HL-60 (cell line): ENCODE results near the gene PIK3CG.
"Not testable (repeated sequence)": the region's sequence is repeated elsewhere in the genome, so short reads cannot be mapped to it uniquely, and the experiment has no call there.

Experiments
- DNase-seq, 2 experiments: peaks; one replicate each; pipeline ENCODE4 v3.0.0-alpha.2; 2010 to 2020; ENCODE audit warnings: low read depth in 1 of 2, low spot score in 1 of 2
- H3K27ac ChIP-seq: fragments of 250-450 bp; sonication (Bioruptor Pico); replicated peaks from 2 replicates; pipeline ENCODE4 v1.5.1; 2020; ENCODE audit warnings: mild to moderate bottlenecking, moderate library complexity
- H3K27me3 ChIP-seq: fragments of 250-450 bp; sonication (Bioruptor Pico); 2 replicates; pipeline ENCODE4 v1.5.1; 2021; ENCODE audit warnings: mild to moderate bottlenecking, moderate library complexity; ENCODE audit not compliant: insufficient read depth, poor library complexity, severe bottlenecking
- H3K4me3 ChIP-seq: replicated peaks from 2 replicates; pipeline ENCODE4 v1.5.1; 2011; ENCODE audit warnings: mild to moderate bottlenecking, control low read depth, low read length; ENCODE audit not compliant: insufficient read depth
- CTCF ChIP-seq: IDR thresholded peaks from one replicate; pipeline ENCODE4 v1.5.1; 2011; ENCODE audit warnings: low read length, control low read depth, inconsistent platforms; ENCODE audit not compliant: insufficient read depth
- GABPA ChIP-seq: IDR thresholded peaks from 2 replicates; pipeline ENCODE4 v1.6.1; 2012; ENCODE audit warnings: low read depth
- POLR2AphosphoS5 ChIP-seq: IDR thresholded peaks from 2 replicates; pipeline ENCODE4 v1.6.1; 2012; ENCODE audit warnings: low read depth
- SPI1 ChIP-seq: IDR thresholded peaks from 2 replicates; pipeline ENCODE4 v1.6.1; 2012; ENCODE audit warnings: low read depth, mild to moderate bottlenecking, borderline replicate concordance
- TF ChIP-seq, protein P1 (sequence below): IDR thresholded peaks from 2 replicates; pipeline ENCODE4 v1.6.1; 2012; ENCODE audit warnings: low read depth; ENCODE audit not compliant: insufficient replicate concordance

Gene PIK3CG

GRCh38 chr7:106848851-106849442, 16.1 kb upstream of the PIK3CG start:
- Histone ChIP-seq H3K27ac (no peak overlapping the region), H3K27me3 (no peaks in the 10 kb centered on the region), H3K4me3 (no peak overlapping the region)
- no peak for DNase-seq
- TF ChIP-seq CTCF (no peak), POLR2AphosphoS5 (no peak), SPI1 (no peak)
- TF ChIP-seq, protein P1, sequence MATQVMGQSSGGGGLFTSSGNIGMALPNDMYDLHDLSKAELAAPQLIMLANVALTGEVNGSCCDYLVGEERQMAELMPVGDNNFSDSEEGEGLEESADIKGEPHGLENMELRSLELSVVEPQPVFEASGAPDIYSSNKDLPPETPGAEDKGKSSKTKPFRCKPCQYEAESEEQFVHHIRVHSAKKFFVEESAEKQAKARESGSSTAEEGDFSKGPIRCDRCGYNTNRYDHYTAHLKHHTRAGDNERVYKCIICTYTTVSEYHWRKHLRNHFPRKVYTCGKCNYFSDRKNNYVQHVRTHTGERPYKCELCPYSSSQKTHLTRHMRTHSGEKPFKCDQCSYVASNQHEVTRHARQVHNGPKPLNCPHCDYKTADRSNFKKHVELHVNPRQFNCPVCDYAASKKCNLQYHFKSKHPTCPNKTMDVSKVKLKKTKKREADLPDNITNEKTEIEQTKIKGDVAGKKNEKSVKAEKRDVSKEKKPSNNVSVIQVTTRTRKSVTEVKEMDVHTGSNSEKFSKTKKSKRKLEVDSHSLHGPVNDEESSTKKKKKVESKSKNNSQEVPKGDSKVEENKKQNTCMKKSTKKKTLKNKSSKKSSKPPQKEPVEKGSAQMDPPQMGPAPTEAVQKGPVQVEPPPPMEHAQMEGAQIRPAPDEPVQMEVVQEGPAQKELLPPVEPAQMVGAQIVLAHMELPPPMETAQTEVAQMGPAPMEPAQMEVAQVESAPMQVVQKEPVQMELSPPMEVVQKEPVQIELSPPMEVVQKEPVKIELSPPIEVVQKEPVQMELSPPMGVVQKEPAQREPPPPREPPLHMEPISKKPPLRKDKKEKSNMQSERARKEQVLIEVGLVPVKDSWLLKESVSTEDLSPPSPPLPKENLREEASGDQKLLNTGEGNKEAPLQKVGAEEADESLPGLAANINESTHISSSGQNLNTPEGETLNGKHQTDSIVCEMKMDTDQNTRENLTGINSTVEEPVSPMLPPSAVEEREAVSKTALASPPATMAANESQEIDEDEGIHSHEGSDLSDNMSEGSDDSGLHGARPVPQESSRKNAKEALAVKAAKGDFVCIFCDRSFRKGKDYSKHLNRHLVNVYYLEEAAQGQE = no peak

- H3K4me3 ChIP-seq, H3K27ac ChIP-seq, DNase-seq, H3K27me3 ChIP-seq: not testable (repeated sequence)
These were observed 13.4 kb upstream of the PIK3CG start for GRCh38 chr7:106851632-106852031.

DNA sequence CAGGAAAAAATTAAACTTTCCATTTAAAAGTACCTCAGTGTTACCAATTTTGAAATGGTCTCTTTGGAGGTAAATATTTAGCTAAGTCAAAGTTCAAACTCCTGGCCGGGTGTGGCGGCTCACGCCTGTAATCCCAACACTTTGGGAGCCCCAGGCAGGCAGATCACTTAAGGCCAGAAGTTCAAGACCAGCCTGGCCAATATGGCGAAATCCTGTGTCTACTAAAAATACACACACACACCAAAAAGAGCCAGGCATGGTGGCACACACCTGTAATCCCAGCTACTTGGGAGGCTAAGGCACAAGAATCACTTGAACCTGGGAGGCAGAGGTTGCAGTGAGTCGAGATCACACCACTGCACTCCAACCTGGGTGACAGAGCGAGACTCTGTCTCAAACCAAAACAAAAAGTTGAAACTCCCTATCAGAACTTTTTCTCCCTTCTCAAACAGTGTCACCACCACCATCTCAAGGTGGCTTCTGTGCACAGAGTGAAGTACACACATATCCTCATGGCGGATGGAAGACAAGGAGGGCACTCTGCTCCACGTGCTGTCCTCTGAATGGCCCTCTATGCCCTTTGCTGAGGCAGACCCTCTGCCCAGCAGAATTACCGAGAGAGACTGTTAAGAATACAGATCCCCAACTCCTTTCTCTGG, 11.7 kb upstream of the PIK3CG start:
- no peaks in the 10 kb centered on the region for H3K27me3 ChIP-seq

More for the DNA sequence above, 11.7 kb upstream of the PIK3CG start:
- Histone ChIP-seq H3K4me3 (no peak overlapping the region), H3K27ac (no peak overlapping the region)
- TF ChIP-seq POLR2AphosphoS5 (no peak), CTCF (no peak), GABPA (no peak), SPI1 (no peak)
- TF ChIP-seq, protein P1 = no peak
- DNase-seq = no peak
